K562 (cell line): ENCODE data around the gene LRP1. TPM values are rescaled to one million over a fixed set of nuclear protein-coding genes. Genes with fewer than 3 reads are reported as not detected.

Experiments
- ARNT ChIP-seq, 2 experiments: fragments of 450-650 bp; IDR thresholded peaks; 2 replicates each; pipeline ENCODE4 v1.6.1; 2016; ENCODE audit warnings: mild to moderate bottlenecking in 1 of 2
- CHD4 ChIP-seq: fragments of 200-600 bp; sonication (generic); IDR thresholded peaks from 3 replicates; pipeline ENCODE4 v1.6.1; 2012; ENCODE audit warnings: low read depth, mild to moderate bottlenecking, mixed read lengths, low read length, inconsistent platforms; ENCODE audit not compliant: insufficient read depth, insufficient replicate concordance, poor library complexity, severe bottlenecking
- CREB1 ChIP-seq, 2 experiments: sonication (generic) in 1 of 2; formaldehyde crosslinking in 1 of 2; IDR thresholded peaks; 2 replicates each; pipeline versions ENCODE4 v1.6.1 to v1.8.0; 2012 to 2022; ENCODE audit warnings: inconsistent platforms in 1 of 2, mild to moderate bottlenecking in 1 of 2, missing genetic modification reagents in 1 of 2, moderate library complexity in 1 of 2
- CTBP1 ChIP-seq: fragments of 450-650 bp; IDR thresholded peaks from 2 replicates; pipeline ENCODE4 v1.6.1; 2016; ENCODE audit warnings: borderline replicate concordance
- CTCF ChIP-seq, 3 experiments: IDR thresholded peaks in 2 of 3; conservative IDR thresholded peaks in 1 of 3; 2 replicates each; pipeline ENCODE4 v1.5.1; 2011 to 2012; ENCODE audit warnings: low read length in 3 of 3, mild to moderate bottlenecking in 3 of 3, control low read depth in 2 of 3, improper control_type of control experiment in 1 of 3, inconsistent platforms in 1 of 3, low read depth in 1 of 3, mixed read lengths in 1 of 3, moderate library complexity in 1 of 3; ENCODE audit not compliant: insufficient read depth in 2 of 3
- ZBTB11 ChIP-seq, 3 experiments: fragments of 200-800 bp in 1 of 3; fragments of 250-450 bp in 1 of 3; fragments of 450-650 bp in 1 of 3; sonication (Bioruptor Pico) in 1 of 3; sonication (Bioruptor generic) in 1 of 3; formaldehyde crosslinking in 1 of 3; IDR thresholded peaks; 2 replicates each; pipeline versions ENCODE4 v1.6.1 to v1.8.0; 2016 to 2022; ENCODE audit warnings: mild to moderate bottlenecking in 2 of 3, missing genetic modification characterization in 2 of 3, missing compliant biosample characterization in 1 of 3, moderate library complexity in 1 of 3
- ZNF224 ChIP-seq: sonication (generic); formaldehyde crosslinking; IDR thresholded peaks from 2 replicates; pipeline ENCODE4 v1.8.0; 2022; ENCODE audit warnings: mild to moderate bottlenecking, missing genetic modification reagents
- polyA plus RNA-seq, 8 experiments: library from polyadenylated mRNA; depleted of rRNA in 4 of 8; stranded (reverse) in 5 of 8; unstranded in 3 of 8; fragments of >200 nt; fragmentation: Nextera tagmentation in 2 of 8; fragmentation: Illumina TruSeq in 1 of 8; extraction: Ambion mirVana in 2 of 8; extraction: Trizol in 1 of 8; gene quantifications; 2 replicates each; pipeline versions ENCODE4 v1.2.1 to v1.2.3, GENCODE V29; 2011 to 2014; ENCODE audit warnings: inconsistent platforms in 1 of 8, missing spikeins in 1 of 8
- total RNA-seq, 7 experiments: library from RNA; depleted of rRNA in 6 of 7; stranded (reverse); fragments of >200 nt in 6 of 7; fragmentation: Illumina TruSeq in 2 of 7; extraction: Trizol in 2 of 7; gene quantifications; 2 replicates each; pipeline versions ENCODE4 v1.2.1 to v1.2.3, GENCODE V29; 2011 to 2021; ENCODE audit warnings: low replicate concordance in 1 of 7
- TF ChIP-seq, protein P1 (sequence below): sonication (generic); formaldehyde crosslinking; IDR thresholded peaks from 2 replicates; pipeline ENCODE4 v1.8.0; 2022; ENCODE audit warnings: mild to moderate bottlenecking, missing genetic modification reagents, borderline replicate concordance

Gene LRP1
- total and polyA plus RNA-seq, 9 of the 15 experiments (the other 6 are each of a cell fraction or from before 2014, with no cell fraction given) = 0.04 to 0.64 (median 0.19) TPM; not detected in 2

DNA sequence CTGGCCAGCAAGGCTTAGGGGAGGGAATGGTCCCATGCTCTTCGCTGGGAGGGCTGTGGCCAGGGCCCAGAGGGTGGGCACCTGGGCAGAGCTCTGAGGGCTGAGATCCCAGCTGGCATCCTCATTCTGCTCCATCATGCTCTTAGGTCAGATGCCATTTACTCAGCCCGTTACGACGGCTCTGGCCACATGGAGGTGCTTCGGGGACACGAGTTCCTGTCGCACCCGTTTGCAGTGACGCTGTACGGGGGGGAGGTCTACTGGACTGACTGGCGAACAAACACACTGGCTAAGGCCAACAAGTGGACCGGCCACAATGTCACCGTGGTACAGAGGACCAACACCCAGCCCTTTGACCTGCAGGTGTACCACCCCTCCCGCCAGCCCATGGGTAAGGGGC is 49.9 kb downstream of the LRP1 start (continued):
- TF ChIP-seq CTCF (IDR thresholded peaks at IDR 0.05 in 2 of 3, conservative IDR thresholded peaks at IDR 0.05 in 1 of 3; ENCODE audit: insufficient read depth in 2 of 3, low read depth in 1 of 3, low read length in 3 of 3) (peak in 2 of 3 experiments; percentile 12 to 17; a peak in 1 of 6 replicates), ZNF224 (CRISPR knock-in tag) (0 out of 2 replicates have a peak, but pooled peaks have one; percentile 36), CHD4 (no peak), CTBP1 (0 out of 2 replicates have a peak, but pooled peaks have one; percentile 11), ZBTB11 (CRISPR knock-in tag; IDR thresholded peaks at IDR 0.05) (peak in 1 of 3 experiments; percentile 52; a peak in 2 of 6 replicates), CREB1 (IDR thresholded peaks at IDR 0.05) (0 out of 2 replicates have a peak, but pooled peaks have one; percentile 25), CREB1 (CRISPR knock-in tag; IDR thresholded peaks at IDR 0.05) (peak; percentile 56; the same call in 1 of the 2 replicates), ARNT (IDR thresholded peaks at IDR 0.05) (no peak)
- TF ChIP-seq, protein P1, sequence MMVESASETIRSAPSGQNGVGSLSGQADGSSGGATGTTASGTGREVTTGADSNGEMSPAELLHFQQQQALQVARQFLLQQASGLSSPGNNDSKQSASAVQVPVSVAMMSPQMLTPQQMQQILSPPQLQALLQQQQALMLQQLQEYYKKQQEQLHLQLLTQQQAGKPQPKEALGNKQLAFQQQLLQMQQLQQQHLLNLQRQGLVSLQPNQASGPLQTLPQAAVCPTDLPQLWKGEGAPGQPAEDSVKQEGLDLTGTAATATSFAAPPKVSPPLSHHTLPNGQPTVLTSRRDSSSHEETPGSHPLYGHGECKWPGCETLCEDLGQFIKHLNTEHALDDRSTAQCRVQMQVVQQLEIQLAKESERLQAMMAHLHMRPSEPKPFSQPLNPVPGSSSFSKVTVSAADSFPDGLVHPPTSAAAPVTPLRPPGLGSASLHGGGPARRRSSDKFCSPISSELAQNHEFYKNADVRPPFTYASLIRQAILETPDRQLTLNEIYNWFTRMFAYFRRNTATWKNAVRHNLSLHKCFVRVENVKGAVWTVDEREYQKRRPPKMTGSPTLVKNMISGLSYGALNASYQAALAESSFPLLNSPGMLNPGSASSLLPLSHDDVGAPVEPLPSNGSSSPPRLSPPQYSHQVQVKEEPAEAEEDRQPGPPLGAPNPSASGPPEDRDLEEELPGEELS (CRISPR knock-in tag) = peak; percentile 66; the same call in 1 of the 2 replicates
